MM.1S (cell line): ENCODE results near the gene ILF3.

Experiments used
- DNase-seq: peaks from one replicate; pipeline ENCODE4 v3.0.0-alpha.2; 2015
- H2AFZ ChIP-seq: fragments of 300-600 bp; sonication (generic); 2 replicates; pipeline ENCODE4 v1.6.0; 2016; ENCODE audit warnings: antibody characterized with exemption, low read length
- H3F3A ChIP-seq: fragments of 300-600 bp; sonication (generic); 2 replicates; pipeline ENCODE4 v1.6.1; 2016; ENCODE audit warnings: mild to moderate bottlenecking, antibody characterized with exemption, low read length, moderate library complexity, mixed read lengths; ENCODE audit not compliant: insufficient read depth
- H3K27ac ChIP-seq: fragments of 300-600 bp; sonication (generic); 2 replicates; pipeline ENCODE4 v1.5.1; 2016; ENCODE audit warnings: mild to moderate bottlenecking, low read length
- H3K27me3 ChIP-seq: fragments of 300-600 bp; sonication (generic); replicated peaks from 2 replicates; pipeline ENCODE4 v1.6.0; 2016; ENCODE audit warnings: low read length; ENCODE audit not compliant: insufficient read depth
- H3K36me3 ChIP-seq: fragments of 300-600 bp; sonication (generic); replicated peaks from 2 replicates; pipeline ENCODE4 v1.6.1; 2016; ENCODE audit warnings: mild to moderate bottlenecking, low read length, mixed read lengths; ENCODE audit not compliant: insufficient read depth
- H3K4me1 ChIP-seq: fragments of 300-600 bp; sonication (generic); 2 replicates; pipeline ENCODE4 v1.6.1; 2016; ENCODE audit warnings: low read length, mixed read lengths
- H3K4me2 ChIP-seq: fragments of 300-600 bp; sonication (generic); 2 replicates; pipeline ENCODE4 v1.6.0; 2016; ENCODE audit warnings: low read depth, low read length
- H3K4me3 ChIP-seq: fragments of 300-600 bp; sonication (generic); 2 replicates; pipeline ENCODE4 v1.5.1; 2016; ENCODE audit warnings: low read length, mixed read lengths
- H3K79me2 ChIP-seq: fragments of 300-600 bp; sonication (generic); 2 replicates; pipeline ENCODE4 v1.6.1; 2016; ENCODE audit warnings: mixed run types, low read length, mixed read lengths
- H3K9ac ChIP-seq: fragments of 300-600 bp; sonication (generic); 2 replicates; pipeline ENCODE4 v1.6.1; 2016; ENCODE audit warnings: low read length, mixed read lengths
- H3K9me2 ChIP-seq: fragments of 300-600 bp; sonication (generic); replicated peaks from 2 replicates; pipeline ENCODE4 v1.6.1; 2016; ENCODE audit warnings: mild to moderate bottlenecking, low read length, mixed read lengths; ENCODE audit not compliant: insufficient read depth
- H3K9me3 ChIP-seq: fragments of 300-600 bp; sonication (generic); replicated peaks from 2 replicates; pipeline ENCODE4 v1.6.1; 2016; ENCODE audit warnings: mild to moderate bottlenecking, low read length, mixed read lengths; ENCODE audit not compliant: insufficient read depth
- H4K20me1 ChIP-seq: fragments of 300-600 bp; sonication (generic); 2 replicates; pipeline ENCODE4 v1.6.1; 2016; ENCODE audit warnings: mild to moderate bottlenecking, low read length, moderate library complexity, mixed read lengths; ENCODE audit not compliant: insufficient read depth
- EZH2 ChIP-seq: fragments of 300-600 bp; sonication (generic); optimal IDR thresholded peaks from 2 replicates; pipeline ENCODE3; 2017; ENCODE audit warnings: low read depth, mild to moderate bottlenecking, antibody characterized with exemption, low read length, mixed read lengths
- EZH2phosphoT487 ChIP-seq: fragments of 300-600 bp; sonication (generic); IDR thresholded peaks from 2 replicates; pipeline ENCODE4 v1.6.1; 2018; ENCODE audit warnings: antibody characterized with exemption, low read length
- TF ChIP-seq, protein P1 (sequence below): fragments of 300-600 bp; sonication (generic); IDR thresholded peaks from 2 replicates; pipeline ENCODE4 v1.5.1; 2016; ENCODE audit warnings: antibody characterized with exemption, low read length, mixed read lengths

The ILF3 gene

DNA sequence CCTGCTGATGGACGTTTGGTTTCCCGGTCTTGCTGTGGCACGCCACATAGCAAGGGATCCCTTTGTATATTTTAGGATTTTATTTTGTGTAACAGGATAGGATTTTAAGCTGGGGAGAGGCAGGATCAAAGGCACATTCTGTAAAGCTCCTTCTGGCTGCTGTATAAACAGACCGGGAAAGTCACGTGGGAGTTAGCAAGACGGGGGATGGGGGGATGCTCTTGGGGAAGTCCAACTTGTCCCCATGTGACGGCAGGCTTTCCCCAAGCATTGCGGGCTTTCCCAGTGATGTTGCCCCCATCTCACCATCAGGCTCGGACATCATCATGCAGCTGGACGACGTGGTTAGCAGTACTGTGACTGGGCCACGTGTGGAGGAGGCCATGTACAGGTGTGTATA lies 52.8 kb downstream of the ILF3 start:
- no peaks in the 10 kb centered on the region for H3K9me2 ChIP-seq
- no peak overlapping the region for H3K27ac ChIP-seq
- H3K36me3 ChIP-seq: no peaks in the 10 kb centered on the region
- no peaks in the 10 kb centered on the region for H4K20me1 ChIP-seq
- no peak for DNase-seq
- no peak overlapping the region for H3K4me2 ChIP-seq
- no peaks in the 10 kb centered on the region for H3K27me3 ChIP-seq
- H3K4me1 ChIP-seq: no peaks in the 10 kb centered on the region
- no peaks in the 10 kb centered on the region for H3F3A ChIP-seq
- peaks cover 4% of the 10 kb centered on the region for H3K79me2 ChIP-seq
- no peaks in the 10 kb centered on the region for H3K9me3 ChIP-seq
- no peak for TF ChIP-seq EZH2
- TF ChIP-seq, protein P1, sequence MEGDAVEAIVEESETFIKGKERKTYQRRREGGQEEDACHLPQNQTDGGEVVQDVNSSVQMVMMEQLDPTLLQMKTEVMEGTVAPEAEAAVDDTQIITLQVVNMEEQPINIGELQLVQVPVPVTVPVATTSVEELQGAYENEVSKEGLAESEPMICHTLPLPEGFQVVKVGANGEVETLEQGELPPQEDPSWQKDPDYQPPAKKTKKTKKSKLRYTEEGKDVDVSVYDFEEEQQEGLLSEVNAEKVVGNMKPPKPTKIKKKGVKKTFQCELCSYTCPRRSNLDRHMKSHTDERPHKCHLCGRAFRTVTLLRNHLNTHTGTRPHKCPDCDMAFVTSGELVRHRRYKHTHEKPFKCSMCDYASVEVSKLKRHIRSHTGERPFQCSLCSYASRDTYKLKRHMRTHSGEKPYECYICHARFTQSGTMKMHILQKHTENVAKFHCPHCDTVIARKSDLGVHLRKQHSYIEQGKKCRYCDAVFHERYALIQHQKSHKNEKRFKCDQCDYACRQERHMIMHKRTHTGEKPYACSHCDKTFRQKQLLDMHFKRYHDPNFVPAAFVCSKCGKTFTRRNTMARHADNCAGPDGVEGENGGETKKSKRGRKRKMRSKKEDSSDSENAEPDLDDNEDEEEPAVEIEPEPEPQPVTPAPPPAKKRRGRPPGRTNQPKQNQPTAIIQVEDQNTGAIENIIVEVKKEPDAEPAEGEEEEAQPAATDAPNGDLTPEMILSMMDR: no peak
- no peak for TF ChIP-seq EZH2phosphoT487
- H2AFZ ChIP-seq: no peak overlapping the region
- H3K4me3 ChIP-seq: no peak overlapping the region
- H3K9ac ChIP-seq: no peak overlapping the region

DNA sequence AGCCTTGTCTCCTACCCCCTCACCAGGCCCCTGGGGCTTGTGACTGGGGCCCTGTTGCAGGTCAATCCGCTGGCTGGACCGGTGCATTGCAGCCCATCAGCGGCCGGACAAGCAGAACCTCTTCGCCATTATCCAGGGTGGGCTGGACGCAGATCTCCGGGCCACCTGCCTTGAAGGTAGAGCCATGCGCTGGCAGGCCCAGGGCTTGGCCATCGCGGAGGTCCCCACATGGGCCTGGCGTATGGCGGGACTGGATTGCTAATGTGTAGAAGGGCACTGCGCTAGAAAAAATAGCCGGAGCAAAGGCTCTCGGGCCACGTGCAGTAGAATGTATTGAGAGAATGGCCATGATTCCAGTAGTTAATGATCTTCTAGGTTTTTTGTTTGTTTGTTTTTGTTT lies 53.3 kb downstream of the ILF3 start:
- no peak overlapping the region for H3K27ac ChIP-seq
- H3K4me2 ChIP-seq: no peak overlapping the region
- DNase-seq: no peak

DNA sequence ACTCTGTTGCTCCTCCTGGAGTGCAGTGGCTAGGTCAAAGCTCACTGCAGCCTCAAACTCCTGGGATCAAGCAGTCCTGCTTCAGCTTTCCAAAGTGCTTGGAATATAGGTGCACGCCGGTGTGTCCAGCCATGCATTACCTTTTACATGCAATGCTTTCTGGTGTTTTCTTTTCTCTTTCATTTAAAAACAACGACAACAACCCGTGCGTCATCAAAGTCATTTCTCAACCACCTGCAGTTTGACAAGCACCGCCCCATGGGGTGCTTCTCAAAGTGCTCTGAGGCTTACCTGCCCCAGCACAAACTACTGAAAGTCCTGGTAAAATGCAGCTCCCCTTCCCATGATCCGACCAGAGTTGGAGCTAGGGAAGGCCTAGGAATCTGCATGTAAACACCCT lies 54.1 kb downstream of the ILF3 start:
- no peaks in the 10 kb centered on the region for H3K4me1 ChIP-seq
- H3K9ac ChIP-seq: no peak overlapping the region
- no peaks in the 10 kb centered on the region for H3K9me2 ChIP-seq
- no peak for DNase-seq
- no peak overlapping the region for H2AFZ ChIP-seq
- H3K9me3 ChIP-seq: no peaks in the 10 kb centered on the region
- H3K36me3 ChIP-seq: no peaks in the 10 kb centered on the region
- no peaks in the 10 kb centered on the region for H4K20me1 ChIP-seq
- no peak overlapping the region for H3K27ac ChIP-seq
- H3K4me3 ChIP-seq: no peak overlapping the region
- H3F3A ChIP-seq: no peaks in the 10 kb centered on the region
- no peak overlapping the region for H3K4me2 ChIP-seq
- TF ChIP-seq EZH2: no peak
- no peak for TF ChIP-seq EZH2phosphoT487
- TF ChIP-seq, protein P1: no peak
- H3K27me3 ChIP-seq: no peaks in the 10 kb centered on the region
- H3K79me2 ChIP-seq: no peaks in the 10 kb centered on the region

More for the DNA sequence above, 53.3 kb downstream of the ILF3 start:
- Histone ChIP-seq H3K9me2 (no peaks in the 10 kb centered on the region), H3K79me2 (no peaks in the 10 kb centered on the region), H4K20me1 (no peaks in the 10 kb centered on the region), H2AFZ (no peak overlapping the region), H3K4me3 (no peak overlapping the region), H3K27me3 (no peaks in the 10 kb centered on the region), H3K4me1 (no peaks in the 10 kb centered on the region), H3F3A (no peaks in the 10 kb centered on the region), H3K36me3 (no peaks in the 10 kb centered on the region), H3K9ac (no peak overlapping the region), H3K9me3 (no peaks in the 10 kb centered on the region)
- no peak for TF ChIP-seq EZH2phosphoT487

DNA sequence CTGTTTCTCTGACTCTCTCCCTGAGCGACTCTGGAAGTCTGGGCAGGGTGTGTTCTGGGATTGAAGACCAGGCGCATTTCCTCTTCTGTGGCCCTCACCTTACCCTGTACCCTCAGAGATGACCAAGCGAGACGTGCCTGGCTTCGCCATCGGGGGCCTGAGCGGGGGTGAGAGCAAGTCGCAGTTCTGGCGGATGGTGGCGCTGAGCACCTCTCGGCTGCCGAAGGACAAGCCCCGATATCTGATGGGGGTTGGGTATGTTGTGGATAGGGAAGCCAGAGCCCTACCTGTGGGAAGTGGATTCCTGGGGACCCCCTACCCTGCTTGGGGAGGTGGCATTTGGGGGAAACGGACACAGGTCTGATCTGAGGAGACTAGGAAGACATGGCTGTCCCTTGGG lies 57.9 kb downstream of the ILF3 start:
- H3K9me2 ChIP-seq: no peaks in the 10 kb centered on the region
- no peaks in the 10 kb centered on the region for H3K36me3 ChIP-seq
- no peak for DNase-seq
- H2AFZ ChIP-seq: no peak overlapping the region
- H3K4me2 ChIP-seq: no peak overlapping the region
- no peak for TF ChIP-seq EZH2
- TF ChIP-seq, protein P1: no peak
- TF ChIP-seq EZH2phosphoT487: no peak
- H3K79me2 ChIP-seq: no peaks in the 10 kb centered on the region
- H3K27me3 ChIP-seq: no peaks in the 10 kb centered on the region
- no peak overlapping the region for H3K4me3 ChIP-seq
- no peak overlapping the region for H3K27ac ChIP-seq
- no peak overlapping the region for H3K9ac ChIP-seq
- H3F3A ChIP-seq: no peaks in the 10 kb centered on the region
- no peaks in the 10 kb centered on the region for H4K20me1 ChIP-seq
- H3K9me3 ChIP-seq: no peaks in the 10 kb centered on the region
- 0 out of 2 replicates have a peak, but pooled peaks cover 2% of the 10 kb centered on the region for H3K4me1 ChIP-seq
